Measurements from ENCODE around the gene GPC6.

Gene GPC6

DNA sequence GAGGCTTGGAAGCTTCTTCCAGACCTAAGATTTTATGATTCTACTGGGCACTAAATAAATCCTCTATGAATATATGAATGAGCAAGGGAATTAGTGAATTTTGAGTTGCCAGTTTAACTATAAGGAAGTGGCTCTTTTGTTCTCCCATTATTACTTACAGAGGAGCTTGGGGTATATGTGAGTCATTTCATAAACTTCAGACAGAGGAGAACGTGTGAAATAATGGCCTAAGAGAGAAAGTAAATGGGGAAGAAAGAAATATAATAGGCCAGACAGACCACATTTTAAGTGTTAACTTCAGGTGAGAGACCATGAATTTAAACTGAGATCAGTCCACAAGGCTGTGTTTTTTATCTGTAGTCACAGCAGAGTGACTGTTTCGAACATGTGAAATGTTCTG is 570.9 kb downstream of the GPC6 start:
- no peak for DNase-seq

GRCh38 chr13:93800342-93800741 is 573.7 kb downstream of the GPC6 start:
- no peak for DNase-seq

GRCh38 chr13:93805736-93806135 is 579.1 kb downstream of the GPC6 start:
- DNase-seq: no peak

DNA sequence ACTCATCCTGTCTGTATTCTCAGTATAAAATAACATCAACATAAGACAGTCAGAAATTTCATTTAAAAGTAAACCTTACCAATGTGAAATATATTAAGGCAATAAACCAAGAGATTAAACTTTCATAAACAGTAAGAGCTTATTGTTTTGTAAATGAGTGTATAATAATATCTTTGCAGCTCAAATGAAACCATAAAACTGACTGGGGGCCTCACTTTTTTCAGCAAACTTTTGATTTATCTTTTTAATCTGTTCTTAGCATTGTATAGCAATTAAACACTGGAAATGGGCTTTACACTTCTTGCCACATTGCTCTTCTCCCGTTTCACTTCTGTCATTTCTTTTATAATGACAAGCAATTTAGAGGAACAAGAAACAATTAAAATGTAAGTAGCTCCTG is 580.3 kb downstream of the GPC6 start:
- no peak for DNase-seq

- DNase-seq: no peak
Measured at GRCh38 chr13:93810264-93810663, 583.7 kb downstream of the GPC6 start.

- no peak for DNase-seq
Measured at GRCh38 chr13:93811071-93811737, 584.6 kb downstream of the GPC6 start.

GRCh38 chr13:93811738-93812112 is 585.1 kb downstream of the GPC6 start:
- no peak for DNase-seq

DNA sequence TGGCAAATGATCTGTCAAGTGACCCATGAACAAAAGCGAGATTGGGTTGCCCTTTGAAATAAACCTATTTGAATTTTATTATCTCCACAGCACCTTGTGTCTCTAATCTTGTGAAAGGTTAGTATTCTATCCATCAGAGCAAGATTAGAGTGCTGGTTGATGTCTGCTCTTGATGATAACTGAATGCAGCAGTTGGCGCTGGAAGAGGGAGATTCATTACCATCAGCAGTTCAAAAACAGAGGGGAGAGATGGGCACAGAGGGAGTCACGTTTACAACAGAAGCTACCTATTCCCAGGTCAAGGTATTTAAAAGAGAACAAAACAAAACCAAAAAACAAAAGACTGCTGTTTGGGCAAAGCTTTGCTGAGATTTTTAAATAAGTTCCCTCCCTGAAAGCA is 588.1 kb downstream of the GPC6 start:
- DNase-seq: no peak

DNA sequence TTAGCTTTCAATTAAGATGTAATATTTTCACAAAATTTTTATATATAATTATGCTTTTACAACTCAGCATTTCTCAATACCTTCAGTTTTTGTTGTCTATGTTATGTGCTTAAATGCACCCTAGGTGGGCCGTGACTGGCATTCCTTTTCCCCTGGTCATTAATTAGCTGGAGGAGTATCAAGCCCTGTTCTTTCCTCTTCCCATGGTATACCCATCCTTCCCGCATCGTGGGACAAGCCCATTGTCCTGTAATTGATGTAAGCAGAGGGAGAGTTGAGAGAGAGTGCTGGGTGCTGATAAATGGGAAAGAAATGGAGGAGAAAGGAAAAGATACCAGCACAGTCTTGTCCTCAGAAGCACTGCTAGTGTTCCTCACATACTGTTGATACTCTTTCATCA is 591.7 kb downstream of the GPC6 start:
- DNase-seq: no peak

DNA sequence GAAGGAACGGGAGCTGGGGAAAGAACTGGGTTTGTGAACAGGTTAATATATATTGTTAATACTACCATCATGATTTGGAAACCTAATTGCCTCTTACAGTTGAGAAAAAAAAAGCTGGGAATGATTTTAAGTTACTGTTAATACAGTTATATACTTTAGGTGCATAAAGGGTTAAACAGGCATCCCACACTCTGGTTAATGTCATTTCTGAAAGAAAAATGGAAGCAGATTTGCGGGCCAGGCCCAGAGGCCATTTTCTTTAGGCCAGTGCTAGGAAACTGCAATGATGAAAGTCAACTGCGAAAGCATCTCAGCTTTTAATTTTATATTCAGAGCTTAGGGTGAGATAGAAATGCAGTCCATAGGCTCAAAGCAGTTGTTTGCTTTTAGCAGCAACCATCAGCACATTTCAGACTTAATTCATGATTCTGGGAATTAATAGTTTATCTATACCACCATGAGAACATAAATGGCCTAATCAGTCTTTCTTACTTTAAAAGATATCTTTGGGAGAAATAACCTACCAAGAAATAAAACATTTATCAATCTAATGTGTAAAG is 592.8 kb downstream of the GPC6 start:
- DNase-seq: no peak

DNA sequence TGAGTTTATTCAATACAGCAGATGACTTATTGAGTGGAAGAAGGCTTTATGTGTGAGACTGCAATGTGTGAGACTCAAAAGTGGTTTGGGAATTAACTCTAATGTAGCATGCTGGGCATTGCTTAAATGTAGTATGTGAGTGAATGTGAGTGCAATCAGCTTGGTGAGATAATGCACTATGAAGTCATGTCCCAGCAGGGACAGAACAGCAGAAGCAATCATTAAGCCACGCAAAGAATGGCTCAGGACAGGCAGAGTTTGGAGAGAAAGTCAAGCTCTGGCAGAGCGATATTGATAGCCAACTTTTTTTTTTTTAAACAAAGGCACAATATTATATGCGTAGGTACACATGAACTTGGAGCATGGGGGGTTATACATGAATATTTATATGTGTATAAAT is 597.7 kb downstream of the GPC6 start:
- no peak for DNase-seq

- no peak for DNase-seq
Measured at GRCh38 chr13:93834051-93834450, 607.4 kb downstream of the GPC6 start.

DNA sequence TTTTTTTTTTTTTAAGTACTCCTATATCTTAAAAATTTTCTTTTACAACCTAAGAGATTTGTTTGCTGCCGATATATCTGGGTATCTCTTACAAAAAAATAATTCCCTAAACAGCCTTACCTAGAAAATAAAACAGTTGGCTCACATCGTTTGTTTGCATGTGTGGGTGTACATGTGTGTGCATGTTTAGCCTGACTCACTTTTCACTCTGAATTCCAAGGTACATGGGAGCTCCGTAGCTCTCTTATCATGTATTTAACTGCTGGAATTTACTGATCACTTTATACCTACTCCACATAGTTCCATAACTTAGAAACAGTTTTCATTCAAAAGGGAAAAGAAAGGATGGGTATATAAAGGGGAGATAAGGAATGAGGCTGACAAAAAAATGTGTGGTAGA is 616.5 kb downstream of the GPC6 start:
- DNase-seq: no peak

GRCh38 chr13:93847162-93847561 is 620.6 kb downstream of the GPC6 start:
- no peak for DNase-seq

GRCh38 chr13:93848247-93848646 is 621.6 kb downstream of the GPC6 start:
- no peak for DNase-seq

GRCh38 chr13:93851236-93851635 is 624.6 kb downstream of the GPC6 start:
- DNase-seq: no peak

DNA sequence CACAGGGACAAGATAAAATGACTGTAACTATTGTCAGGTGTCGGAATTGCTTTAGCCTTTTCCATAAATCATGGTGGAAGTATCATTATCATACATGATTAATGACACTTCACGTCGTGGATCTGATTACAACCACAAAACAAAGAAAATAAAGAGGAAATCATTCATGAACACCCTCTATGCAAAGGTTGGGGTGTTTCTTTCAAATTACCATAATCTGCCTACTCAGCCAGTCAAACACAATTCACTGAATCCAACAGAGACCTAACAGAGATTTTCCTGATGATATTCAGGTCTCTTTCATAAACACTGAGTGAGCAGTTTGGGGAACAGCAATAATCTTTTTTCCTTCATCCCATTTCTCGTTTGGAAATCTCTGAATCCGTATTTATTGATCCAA is 627.3 kb downstream of the GPC6 start:
- DNase-seq: no peak

DNA sequence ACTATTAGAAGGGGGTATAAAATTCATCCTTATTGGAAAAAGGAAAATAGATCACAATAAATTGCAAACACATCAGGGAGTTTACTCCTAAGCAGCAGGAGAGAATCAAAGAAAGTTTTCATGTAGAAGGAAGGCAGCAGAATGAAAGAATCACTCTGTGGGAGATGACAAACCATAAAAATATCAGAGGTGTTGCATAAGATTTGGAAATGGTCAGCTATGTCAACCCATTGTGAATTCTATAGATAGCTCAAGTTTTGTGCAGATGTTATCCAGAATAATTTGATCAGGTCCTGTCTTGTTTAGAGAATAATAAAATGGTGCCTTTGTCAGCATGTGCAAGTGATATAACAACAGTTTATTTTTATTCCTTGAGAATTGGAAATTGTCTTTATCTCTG is 630.5 kb downstream of the GPC6 start:
- no peak for DNase-seq

DNA sequence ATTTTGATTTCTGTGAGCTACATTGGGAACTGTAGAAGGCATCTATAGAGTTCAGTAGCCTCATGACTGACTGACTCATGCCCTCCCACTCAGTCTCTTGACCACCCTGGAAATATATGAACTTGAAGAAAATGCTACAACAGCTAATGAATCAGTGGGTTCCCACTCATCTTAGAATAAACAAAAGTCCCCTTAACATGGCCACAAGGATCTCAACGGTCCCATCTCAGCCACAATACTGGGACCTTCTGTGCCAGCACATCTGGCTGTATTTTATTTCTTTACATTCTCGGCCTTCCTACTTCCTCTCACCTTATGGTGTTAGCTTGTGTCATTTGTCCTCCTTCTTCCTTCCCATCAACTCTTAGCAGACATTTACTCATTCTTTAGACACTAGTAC is 633.1 kb downstream of the GPC6 start:
- DNase-seq: no peak

- DNase-seq: no peak
Measured at GRCh38 chr13:93861818-93862217, 635.2 kb downstream of the GPC6 start.

- DNase-seq: no peak
Measured at GRCh38 chr13:93862259-93862658, 635.7 kb downstream of the GPC6 start.

GRCh38 chr13:93865235-93865634 is 638.6 kb downstream of the GPC6 start:
- DNase-seq: no peak

DNA sequence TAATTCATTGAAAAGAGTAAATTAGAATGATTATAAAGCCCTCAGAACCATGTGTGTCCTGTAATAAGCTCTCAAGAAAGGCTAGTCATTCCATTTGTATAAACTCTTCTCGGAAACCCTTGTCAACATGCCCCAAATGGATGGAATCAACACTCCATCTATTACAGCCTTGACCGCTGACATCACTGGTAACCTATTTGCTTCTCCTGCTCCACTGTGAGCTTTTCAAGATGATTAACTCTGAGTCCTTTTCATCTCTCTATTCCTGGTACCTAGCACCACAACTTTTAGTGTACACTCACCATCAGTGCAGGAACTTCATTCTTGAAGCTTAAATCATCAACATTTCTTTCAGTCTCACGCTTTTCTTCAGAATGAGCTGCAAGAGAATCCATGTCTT is 640.9 kb downstream of the GPC6 start:
- no peak for DNase-seq

- no peak for DNase-seq
Measured at GRCh38 chr13:93872376-93872775, 645.8 kb downstream of the GPC6 start.

DNA sequence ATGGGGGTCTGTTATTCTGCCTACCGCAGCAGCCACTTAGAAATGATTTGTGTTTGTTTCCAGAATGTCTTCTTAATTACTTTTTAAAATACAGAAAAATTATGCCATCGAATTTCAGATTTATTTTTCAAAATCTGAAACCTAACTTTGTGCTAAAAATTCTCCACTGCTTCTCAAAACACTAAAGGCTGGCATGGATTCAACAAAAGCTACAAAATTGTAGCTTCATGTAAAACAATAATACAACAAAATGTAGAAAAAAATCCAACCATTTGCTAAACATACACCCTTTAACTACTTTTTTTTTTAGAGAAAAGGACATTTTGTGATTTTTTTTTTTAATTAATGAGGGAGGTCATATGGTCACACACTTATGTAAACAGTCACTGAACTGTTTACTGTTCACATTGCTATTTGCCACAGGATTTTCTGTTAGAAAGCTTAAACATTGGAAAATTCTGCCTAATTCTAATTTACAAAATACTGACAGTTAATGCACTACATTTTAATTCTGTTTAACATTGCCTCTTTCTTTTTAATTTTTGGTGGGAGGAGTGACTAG is 646.3 kb downstream of the GPC6 start:
- no peak for DNase-seq

Measured in stimulated activated CD4-positive, alpha-beta T cell treated with anti-CD3 and anti-CD28 coated beads, Interleukin-4, amount 100 ng/mL, for 24 hours (primary cell).